KMS-11 (cell line): ENCODE measurements around the gene MACROH2A1.

ENCODE experiments used
- H2AFZ ChIP-seq: fragments of 200-600 bp; sonication (generic); 2 replicates; pipeline ENCODE4 v1.6.1; 2016; ENCODE audit warnings: antibody characterized with exemption, mixed run types, low read depth
- H3K27ac ChIP-seq: fragments of 200-600 bp; sonication (generic); 2 replicates; pipeline ENCODE4 v1.6.1; 2016; ENCODE audit warnings: mild to moderate bottlenecking, mixed run types
- H3K27me3 ChIP-seq: fragments of 200-600 bp; sonication (generic); 2 replicates; pipeline ENCODE4 v1.6.1; 2017; ENCODE audit warnings: mild to moderate bottlenecking, low read depth, mixed run types, moderate library complexity; ENCODE audit not compliant: insufficient read depth
- H3K36me3 ChIP-seq: fragments of 200-600 bp; sonication (generic); 2 replicates; pipeline ENCODE4 v1.6.1; 2017; ENCODE audit warnings: mild to moderate bottlenecking, mixed run types; ENCODE audit not compliant: insufficient read depth
- H3K4me1 ChIP-seq: fragments of 200-600 bp; sonication (generic); 2 replicates; pipeline ENCODE4 v1.6.1; 2016; ENCODE audit warnings: mild to moderate bottlenecking, low read depth, mixed run types; ENCODE audit not compliant: poor library complexity, severe bottlenecking
- H3K4me2 ChIP-seq: fragments of 200-600 bp; sonication (generic); 2 replicates; pipeline ENCODE4 v1.7.0; 2016; ENCODE audit warnings: mild to moderate bottlenecking, mixed run types
- H3K4me3 ChIP-seq: fragments of 200-600 bp; sonication (generic); IDR thresholded peaks from 2 replicates; pipeline ENCODE4 v1.6.1; 2017; ENCODE audit warnings: low read depth, low read length, mixed read lengths; ENCODE audit not compliant: insufficient read depth
- H3K79me2 ChIP-seq: fragments of 200-600 bp; sonication (generic); 2 replicates; pipeline ENCODE4 v1.6.1; 2016; ENCODE audit warnings: low read depth, mixed run types; ENCODE audit not compliant: insufficient read depth
- H3K9ac ChIP-seq: fragments of 200-600 bp; sonication (generic); 2 replicates; pipeline ENCODE4 v1.6.1; 2016; ENCODE audit warnings: mild to moderate bottlenecking, mixed run types
- H4K20me1 ChIP-seq: fragments of 200-600 bp; sonication (generic); 2 replicates; pipeline ENCODE4 v1.6.1; 2016; ENCODE audit warnings: mild to moderate bottlenecking, mixed run types; ENCODE audit not compliant: insufficient read depth
- TF ChIP-seq, protein P1 (sequence below): fragments of 200-600 bp; sonication (generic); conservative IDR thresholded peaks from 2 replicates; pipeline ENCODE4 v1.6.1; 2017; ENCODE audit warnings: low read depth, mild to moderate bottlenecking, antibody characterized with exemption, low read length, moderate library complexity, mixed read lengths

The MACROH2A1 gene

GRCh38 chr5:135332519-135333150 lies 66.4 kb downstream of the MACROH2A1 start:
- H3K4me3 ChIP-seq: no peak overlapping the region
- no peaks in the 10 kb centered on the region for H3K36me3 ChIP-seq
- H3K27ac ChIP-seq: no peak overlapping the region
- no peaks in the 10 kb centered on the region for H4K20me1 ChIP-seq
- no peak overlapping the region for H3K4me2 ChIP-seq
- H3K4me1 ChIP-seq: no peaks in the 10 kb centered on the region
- H3K9ac ChIP-seq: no peak overlapping the region
- H3K27me3 ChIP-seq: no peaks in the 10 kb centered on the region
- H2AFZ ChIP-seq: no peak overlapping the region
- H3K79me2 ChIP-seq: no peaks in the 10 kb centered on the region
- TF ChIP-seq, protein P1, sequence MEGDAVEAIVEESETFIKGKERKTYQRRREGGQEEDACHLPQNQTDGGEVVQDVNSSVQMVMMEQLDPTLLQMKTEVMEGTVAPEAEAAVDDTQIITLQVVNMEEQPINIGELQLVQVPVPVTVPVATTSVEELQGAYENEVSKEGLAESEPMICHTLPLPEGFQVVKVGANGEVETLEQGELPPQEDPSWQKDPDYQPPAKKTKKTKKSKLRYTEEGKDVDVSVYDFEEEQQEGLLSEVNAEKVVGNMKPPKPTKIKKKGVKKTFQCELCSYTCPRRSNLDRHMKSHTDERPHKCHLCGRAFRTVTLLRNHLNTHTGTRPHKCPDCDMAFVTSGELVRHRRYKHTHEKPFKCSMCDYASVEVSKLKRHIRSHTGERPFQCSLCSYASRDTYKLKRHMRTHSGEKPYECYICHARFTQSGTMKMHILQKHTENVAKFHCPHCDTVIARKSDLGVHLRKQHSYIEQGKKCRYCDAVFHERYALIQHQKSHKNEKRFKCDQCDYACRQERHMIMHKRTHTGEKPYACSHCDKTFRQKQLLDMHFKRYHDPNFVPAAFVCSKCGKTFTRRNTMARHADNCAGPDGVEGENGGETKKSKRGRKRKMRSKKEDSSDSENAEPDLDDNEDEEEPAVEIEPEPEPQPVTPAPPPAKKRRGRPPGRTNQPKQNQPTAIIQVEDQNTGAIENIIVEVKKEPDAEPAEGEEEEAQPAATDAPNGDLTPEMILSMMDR: peak; percentile 71

- H3K4me1 ChIP-seq: no peaks in the 10 kb centered on the region
- H3K27ac ChIP-seq: no peak overlapping the region
- H3K4me3 ChIP-seq: no peak overlapping the region
- H3K9ac ChIP-seq: no peak overlapping the region
- no peaks in the 10 kb centered on the region for H4K20me1 ChIP-seq
- no peaks in the 10 kb centered on the region for H3K79me2 ChIP-seq
- H3K36me3 ChIP-seq: no peaks in the 10 kb centered on the region
- H3K4me2 ChIP-seq: no peak overlapping the region
- TF ChIP-seq, protein P1: no peak
- no peak overlapping the region for H2AFZ ChIP-seq
- H3K27me3 ChIP-seq: no peaks in the 10 kb centered on the region
These were observed 67.4 kb downstream of the MACROH2A1 start for GRCh38 chr5:135331612-135332011.

DNA sequence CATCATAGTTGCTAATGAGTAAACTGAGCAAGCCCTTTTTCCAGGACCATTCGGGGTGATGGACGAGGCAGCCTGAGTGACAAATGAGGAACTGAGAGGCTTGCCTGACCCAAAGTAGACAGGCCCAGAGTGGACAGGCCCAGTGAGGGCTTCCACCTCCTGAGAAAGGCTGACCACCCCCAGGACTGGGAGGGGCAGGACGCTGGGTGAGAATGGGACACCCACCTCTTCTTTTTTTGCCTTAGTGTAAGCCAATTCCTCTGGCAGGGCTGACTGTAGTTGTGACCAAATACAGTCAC lies 68.3 kb downstream of the MACROH2A1 start:
- Histone ChIP-seq H3K4me3 (no peak overlapping the region), H3K36me3 (no peaks in the 10 kb centered on the region), H2AFZ (no peak overlapping the region), H4K20me1 (no peaks in the 10 kb centered on the region), H3K9ac (no peak overlapping the region), H3K79me2 (no peaks in the 10 kb centered on the region), H3K4me1 (no peaks in the 10 kb centered on the region), H3K4me2 (no peak overlapping the region), H3K27me3 (no peaks in the 10 kb centered on the region), H3K27ac (no peak overlapping the region)
- TF ChIP-seq, protein P1: no peak

DNA sequence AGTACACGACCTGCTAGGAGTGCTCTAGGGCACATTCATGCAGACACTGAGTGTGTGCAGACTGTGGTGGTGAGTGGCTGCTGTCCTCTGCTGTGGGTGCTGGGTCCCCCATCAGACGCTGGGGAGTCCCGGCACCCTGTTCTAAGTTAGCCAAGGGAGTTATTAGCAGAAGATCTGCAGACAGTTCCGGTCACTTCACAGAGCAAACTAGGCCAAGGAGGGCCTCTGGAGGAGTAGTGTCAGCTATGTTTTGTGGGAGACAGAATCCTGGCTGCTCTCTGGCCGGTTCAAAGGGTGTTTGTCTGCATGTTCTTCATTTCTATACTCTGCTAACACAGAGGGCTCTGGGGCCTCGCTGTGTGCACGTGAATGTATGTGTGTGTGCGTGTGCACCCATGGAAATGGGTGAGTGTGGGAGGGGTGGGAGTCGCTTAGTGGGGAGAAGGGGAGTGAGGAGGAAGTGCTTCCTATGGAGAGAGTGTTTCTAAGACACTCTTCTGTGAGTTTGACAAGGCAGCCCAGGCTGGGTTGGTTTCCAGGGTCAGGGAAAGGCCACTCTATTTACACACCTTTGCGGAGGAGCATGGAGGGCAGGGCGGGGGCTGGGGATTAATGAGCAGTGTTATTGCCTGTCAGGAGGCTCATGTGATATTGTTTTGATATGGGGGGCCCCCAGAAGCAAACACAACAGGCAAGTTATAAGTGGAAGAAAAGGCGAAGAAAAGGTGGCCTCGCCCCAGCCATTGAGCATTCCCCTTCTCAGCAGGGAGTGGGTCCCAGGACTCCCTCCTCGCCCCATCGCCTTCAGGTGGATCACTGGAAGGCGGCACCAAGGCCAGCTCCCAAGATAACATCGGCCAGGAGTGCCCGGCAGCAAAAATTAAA lies 68.9 kb downstream of the MACROH2A1 start:
- H2AFZ ChIP-seq: no peak overlapping the region
- no peak overlapping the region for H3K9ac ChIP-seq
- H3K4me2 ChIP-seq: no peak overlapping the region
- H3K4me1 ChIP-seq: no peaks in the 10 kb centered on the region
- H3K27me3 ChIP-seq: no peaks in the 10 kb centered on the region
- H3K4me3 ChIP-seq: no peak overlapping the region
- TF ChIP-seq, protein P1: no peak
- no peaks in the 10 kb centered on the region for H3K79me2 ChIP-seq
- H3K27ac ChIP-seq: no peak overlapping the region
- no peaks in the 10 kb centered on the region for H3K36me3 ChIP-seq
- H4K20me1 ChIP-seq: no peaks in the 10 kb centered on the region
